ENCODE data around the gene CYB5A. TPM values are rescaled to one million over a fixed set of nuclear protein-coding genes. Genes with fewer than 3 reads are reported as not detected.

The CYB5A gene
- total RNA-seq, 2 donors from 2014 or later: 32.5 to 33.6 TPM

DNA sequence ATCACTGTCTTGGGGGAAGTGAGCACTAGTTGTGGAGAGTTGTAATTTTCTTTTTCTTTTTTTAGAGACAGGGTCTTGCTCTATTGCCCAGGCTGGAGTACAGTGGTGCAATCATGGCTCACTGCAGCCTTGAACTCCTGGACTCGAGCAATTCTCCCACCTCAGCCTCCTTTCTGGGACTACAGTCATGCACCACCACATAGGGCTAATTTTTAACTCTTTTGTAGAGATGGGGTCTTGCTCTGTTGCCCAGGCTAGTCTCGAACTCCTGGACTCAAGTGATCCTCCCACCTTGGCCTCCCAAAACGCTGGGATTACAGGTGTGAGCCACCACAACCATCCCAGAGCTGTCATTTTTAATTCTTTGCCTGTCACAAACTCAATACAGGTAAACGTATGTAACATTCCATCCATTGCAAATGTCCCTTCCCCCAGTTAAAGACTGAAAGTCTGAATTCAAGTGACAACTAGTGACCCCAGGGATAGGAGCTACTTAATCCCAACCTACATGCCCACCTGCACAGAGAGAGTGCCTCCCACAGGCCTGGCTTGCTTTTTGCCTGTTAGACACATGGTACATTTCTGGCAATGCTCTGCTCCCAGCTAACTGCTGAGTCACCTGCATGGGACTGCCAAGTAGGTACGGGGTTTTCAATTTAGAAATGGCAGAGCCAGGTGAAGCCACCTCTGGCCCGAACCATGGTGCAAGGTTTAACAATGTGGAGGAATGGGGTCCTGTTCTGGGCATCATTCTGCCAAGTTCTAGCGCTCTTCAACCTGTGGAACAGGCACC lies 60.6 kb downstream of the CYB5A start:
- H3K9me3 Mint-ChIP-seq: no peaks in the 10 kb centered on the region
- H3K36me3 Mint-ChIP-seq (ENCODE audit: low read depth): no peaks in the 10 kb centered on the region
- H3K4me1 Mint-ChIP-seq: no peaks in the 10 kb centered on the region
- no peak overlapping the region for H3K4me3 Mint-ChIP-seq
- H3K27ac Mint-ChIP-seq: no peak overlapping the region
- no peak for ATAC-seq (replicated peaks)
- H3K27me3 Mint-ChIP-seq: no peaks in the 10 kb centered on the region

DNA sequence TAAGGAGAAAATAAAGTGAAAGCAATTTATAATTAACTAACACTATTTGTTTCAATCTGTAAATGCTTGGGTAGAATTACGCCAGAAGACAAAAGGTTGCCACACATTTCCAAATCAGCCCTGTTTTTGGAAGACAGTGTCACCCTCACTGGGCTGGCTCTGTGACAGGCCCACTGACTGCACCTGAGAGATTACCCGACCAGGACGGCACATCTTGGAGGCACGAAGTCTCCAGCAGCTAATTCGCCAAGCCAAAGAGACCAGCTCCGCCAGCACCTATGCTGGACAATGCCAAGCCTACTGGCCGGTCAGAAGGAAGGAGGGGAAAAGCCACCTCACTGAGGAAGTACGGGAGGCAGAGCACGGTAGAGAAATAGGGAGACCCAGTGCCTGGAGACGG lies 61.9 kb downstream of the CYB5A start:
- H3K27ac Mint-ChIP-seq: no peak overlapping the region
- H3K9me3 Mint-ChIP-seq: no peaks in the 10 kb centered on the region
- H3K27me3 Mint-ChIP-seq: peaks cover 3% of the 10 kb centered on the region
- no peaks in the 10 kb centered on the region for H3K4me1 Mint-ChIP-seq
- no peak for ATAC-seq (replicated peaks)
- H3K4me3 Mint-ChIP-seq: no peak overlapping the region
- H3K36me3 Mint-ChIP-seq (ENCODE audit: low read depth): no peaks in the 10 kb centered on the region

DNA sequence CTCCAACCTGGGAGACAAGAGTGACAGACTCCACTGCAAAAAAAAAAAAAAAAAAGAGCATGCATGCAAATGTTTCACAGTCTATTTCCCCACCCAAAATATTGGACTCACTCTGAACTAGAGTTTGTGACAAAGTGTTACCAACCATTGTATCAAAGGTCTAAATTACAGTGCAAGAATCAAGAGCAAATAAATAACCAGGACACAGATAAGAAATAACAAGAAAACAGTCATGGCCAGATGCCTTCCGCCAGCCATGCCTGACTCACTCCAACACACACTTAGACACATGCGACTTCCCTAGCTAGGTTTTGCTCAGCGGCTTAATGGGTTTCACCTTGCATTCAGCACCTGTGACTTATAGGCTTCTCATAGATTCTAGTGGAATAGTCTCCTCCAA lies 62.8 kb downstream of the CYB5A start:
- peaks cover 3% of the 10 kb centered on the region for H3K27me3 Mint-ChIP-seq
- no peak overlapping the region for H3K27ac Mint-ChIP-seq
- ATAC-seq (replicated peaks): no peak
- H3K4me1 Mint-ChIP-seq: no peaks in the 10 kb centered on the region
- H3K4me3 Mint-ChIP-seq: no peak overlapping the region
- no peaks in the 10 kb centered on the region for H3K36me3 Mint-ChIP-seq (ENCODE audit: low read depth)
- no peaks in the 10 kb centered on the region for H3K9me3 Mint-ChIP-seq

DNA sequence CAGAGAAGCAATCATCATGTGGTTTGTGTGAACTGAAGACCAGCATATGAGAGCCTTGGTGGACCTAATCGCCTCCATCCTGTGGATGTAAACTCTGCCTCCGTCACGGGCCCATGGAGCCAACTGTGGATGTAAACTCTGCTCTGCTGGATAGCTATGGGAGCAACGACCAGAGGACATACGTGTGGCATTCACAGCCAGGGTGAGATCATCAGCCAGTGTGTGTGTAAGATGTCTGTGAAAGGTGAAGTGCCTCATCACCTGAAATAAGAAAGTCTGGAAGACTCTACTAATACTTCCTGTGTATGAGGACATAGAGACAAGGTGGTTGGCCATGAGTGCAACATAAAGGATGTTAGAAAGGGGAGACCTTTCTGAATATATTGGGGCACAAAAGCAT lies 63.5 kb downstream of the CYB5A start:
- Mint-ChIP-seq H3K36me3 (ENCODE audit: low read depth) (no peaks in the 10 kb centered on the region), H3K27me3 (peaks cover 7% of the 10 kb centered on the region), H3K4me3 (no peak overlapping the region), H3K9me3 (no peaks in the 10 kb centered on the region), H3K4me1 (no peaks in the 10 kb centered on the region), H3K27ac (no peak overlapping the region)
- ATAC-seq (replicated peaks): no peak

DNA sequence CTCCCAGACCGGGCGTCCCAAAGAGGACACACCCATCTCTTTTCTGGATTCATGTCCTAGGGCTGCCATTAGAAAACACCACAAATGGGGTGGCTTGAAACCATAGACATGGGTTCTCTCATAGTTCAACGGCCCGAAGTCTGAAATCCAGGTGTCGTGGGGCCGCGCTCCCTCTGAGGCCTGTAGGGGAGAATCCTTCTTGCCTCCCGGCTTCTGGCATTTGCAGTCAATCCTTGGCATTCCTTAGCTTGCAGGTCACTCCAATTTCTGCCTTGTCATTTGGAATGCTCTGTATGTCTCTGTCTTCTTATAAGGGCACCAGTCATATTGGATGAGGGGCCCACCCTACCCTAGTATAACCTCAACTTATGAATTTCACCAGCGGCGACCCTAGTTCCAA lies 65.1 kb downstream of the CYB5A start:
- no peak overlapping the region for H3K27ac Mint-ChIP-seq
- no peaks in the 10 kb centered on the region for H3K9me3 Mint-ChIP-seq
- ATAC-seq (replicated peaks): no peak
- no peaks in the 10 kb centered on the region for H3K36me3 Mint-ChIP-seq (ENCODE audit: low read depth)
- no peak overlapping the region for H3K4me3 Mint-ChIP-seq
- peaks cover 9% of the 10 kb centered on the region for H3K27me3 Mint-ChIP-seq
- no peaks in the 10 kb centered on the region for H3K4me1 Mint-ChIP-seq

DNA sequence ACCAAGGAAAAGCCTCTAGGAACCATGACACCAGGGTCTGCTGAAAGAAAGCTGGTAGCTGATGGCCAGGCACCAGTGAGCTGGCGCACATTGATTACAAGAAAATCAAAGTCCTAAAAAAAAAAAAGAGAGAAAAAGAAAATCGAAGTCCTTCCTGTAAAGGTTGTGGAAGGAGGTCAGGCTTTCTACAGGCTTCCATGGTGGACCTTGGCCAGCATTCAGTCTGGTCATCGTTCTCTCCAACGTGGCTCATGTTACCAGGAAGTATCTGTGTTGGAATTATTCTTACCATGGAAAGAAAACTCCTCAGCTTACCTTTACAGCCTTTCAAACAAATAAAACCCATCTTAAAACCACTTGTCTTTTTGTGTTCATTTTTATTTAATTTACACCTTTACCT lies 65.6 kb downstream of the CYB5A start:
- no peak overlapping the region for H3K4me3 Mint-ChIP-seq
- H3K27ac Mint-ChIP-seq: no peak overlapping the region
- no peaks in the 10 kb centered on the region for H3K4me1 Mint-ChIP-seq
- peaks cover 9% of the 10 kb centered on the region for H3K27me3 Mint-ChIP-seq
- no peak for ATAC-seq (replicated peaks)
- no peaks in the 10 kb centered on the region for H3K9me3 Mint-ChIP-seq
- H3K36me3 Mint-ChIP-seq (ENCODE audit: low read depth): no peaks in the 10 kb centered on the region

DNA sequence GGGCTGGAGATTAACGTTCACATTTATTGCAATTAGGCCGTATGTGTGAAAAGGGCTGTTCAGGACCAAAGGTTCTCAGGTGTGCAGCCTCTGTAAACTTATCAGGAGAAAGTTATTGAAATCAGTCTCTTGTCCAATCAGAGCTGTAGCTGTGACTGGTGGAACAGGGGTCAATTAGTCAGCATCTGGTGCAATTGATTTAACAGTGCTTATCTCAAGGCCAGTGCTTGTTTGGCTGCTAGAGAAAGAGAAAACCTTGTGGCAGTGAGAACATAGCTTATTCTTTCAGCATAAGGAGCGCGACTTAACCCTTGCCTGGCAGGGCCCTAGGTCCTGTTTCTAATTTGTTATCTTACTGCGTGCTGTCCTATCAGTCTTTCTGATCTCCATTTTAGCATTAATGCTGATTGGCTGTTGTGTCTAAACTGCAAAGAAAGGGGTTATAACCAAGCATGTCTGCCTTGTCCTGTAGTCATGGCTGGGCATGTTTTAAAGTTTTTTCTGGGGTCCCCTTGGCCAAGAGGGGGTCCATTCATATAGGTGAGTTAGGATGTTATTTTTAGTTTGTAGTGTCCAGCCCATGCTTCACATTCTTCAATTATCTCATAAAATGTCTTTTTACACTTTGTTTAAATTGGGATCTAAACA lies 66.4 kb downstream of the CYB5A start:
- Mint-ChIP-seq H3K4me1 (no peaks in the 10 kb centered on the region), H3K27me3 (peaks cover 9% of the 10 kb centered on the region), H3K4me3 (no peak overlapping the region), H3K9me3 (no peaks in the 10 kb centered on the region), H3K27ac (no peak overlapping the region), H3K36me3 (ENCODE audit: low read depth) (no peaks in the 10 kb centered on the region)
- no peak for ATAC-seq (replicated peaks)

DNA sequence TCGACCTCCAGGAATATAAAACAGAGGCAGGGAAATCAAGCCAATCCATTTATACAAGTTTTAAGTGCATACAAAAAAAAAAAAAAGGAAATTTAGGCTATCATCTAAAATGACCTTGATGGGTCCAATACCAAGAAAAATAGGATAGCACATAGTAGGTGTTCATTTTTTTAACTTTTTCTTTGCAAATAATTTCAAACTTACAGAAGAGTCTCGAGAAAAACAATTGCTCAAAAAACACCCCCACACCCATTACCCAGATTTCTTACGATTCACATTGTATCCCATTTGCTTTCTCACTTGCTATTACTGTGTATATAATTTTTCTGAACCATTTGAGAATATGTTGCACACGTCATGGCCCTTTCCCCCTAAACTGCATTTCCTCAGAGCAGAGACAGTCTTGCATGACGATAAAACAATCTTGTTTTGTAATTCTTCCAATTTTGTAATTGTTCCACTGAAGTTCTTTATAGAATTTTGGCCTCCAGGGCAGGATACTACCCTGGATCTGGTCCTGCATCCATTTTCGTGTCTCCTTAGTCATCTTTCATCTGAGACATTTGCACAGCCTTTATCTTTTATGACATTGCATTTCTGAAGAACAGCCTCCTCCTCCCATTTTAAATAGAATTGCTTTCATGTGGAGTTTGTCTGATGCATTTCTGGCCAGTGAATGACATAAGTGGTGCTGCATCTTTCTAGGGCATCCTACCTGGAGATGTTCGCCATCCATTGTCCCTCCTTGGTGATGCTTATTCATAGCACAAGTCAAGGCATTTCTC lies 68.9 kb downstream of the CYB5A start:
- no peak for ATAC-seq (replicated peaks)
- no peak overlapping the region for H3K27ac Mint-ChIP-seq
- no peaks in the 10 kb centered on the region for H3K36me3 Mint-ChIP-seq (ENCODE audit: low read depth)
- H3K9me3 Mint-ChIP-seq: no peaks in the 10 kb centered on the region
- no peak overlapping the region for H3K4me3 Mint-ChIP-seq
- no peaks in the 10 kb centered on the region for H3K4me1 Mint-ChIP-seq
- peaks cover 9% of the 10 kb centered on the region for H3K27me3 Mint-ChIP-seq

DNA sequence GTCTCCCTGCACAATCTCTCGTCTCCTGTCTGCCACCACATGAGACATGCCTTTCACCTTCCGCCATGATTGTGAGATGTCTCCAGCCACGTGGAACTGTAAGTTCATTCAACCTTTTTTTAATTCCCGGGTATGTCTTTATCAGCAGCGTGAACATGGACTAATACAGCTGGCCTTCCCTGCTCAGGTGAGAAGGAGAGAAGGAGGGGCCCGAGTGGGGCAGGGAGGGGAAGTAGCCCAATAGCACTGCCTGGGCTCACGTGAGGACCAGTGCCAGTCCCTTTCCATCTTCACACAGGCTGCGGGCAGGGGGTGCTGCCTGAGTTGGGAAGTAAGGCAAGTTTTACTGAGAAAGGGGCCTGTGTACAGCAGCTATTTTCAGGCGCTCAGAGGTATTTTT lies 70.7 kb downstream of the CYB5A start:
- ATAC-seq (replicated peaks): no peak
- Mint-ChIP-seq H3K4me3 (no peak overlapping the region), H3K36me3 (ENCODE audit: low read depth) (no peaks in the 10 kb centered on the region), H3K4me1 (no peaks in the 10 kb centered on the region), H3K27ac (no peak overlapping the region), H3K27me3 (peaks cover 9% of the 10 kb centered on the region), H3K9me3 (no peaks in the 10 kb centered on the region)

DNA sequence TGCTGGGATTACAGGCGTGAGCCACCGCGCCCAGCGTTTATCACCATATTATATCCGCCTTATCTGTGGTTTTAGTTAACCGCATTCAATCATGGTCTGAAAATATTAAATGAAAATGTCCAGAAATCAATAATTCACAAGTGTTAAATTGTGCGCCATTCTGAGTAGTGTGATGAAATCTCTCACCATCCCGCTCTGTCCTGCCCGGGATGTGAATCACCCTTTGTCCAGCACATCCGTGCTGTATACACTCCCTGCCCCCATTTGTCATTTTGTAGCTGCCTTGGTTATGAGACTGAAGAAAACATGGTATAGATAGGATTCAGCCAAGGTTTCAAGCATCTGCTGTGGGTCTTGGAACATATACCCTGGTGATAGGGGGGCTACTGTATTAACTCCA lies 72.7 kb downstream of the CYB5A start:
- no peak for ATAC-seq (replicated peaks)
- Mint-ChIP-seq H3K27ac (no peak overlapping the region), H3K4me3 (no peak overlapping the region), H3K4me1 (no peaks in the 10 kb centered on the region), H3K27me3 (peaks cover 14% of the 10 kb centered on the region), H3K36me3 (ENCODE audit: low read depth) (no peaks in the 10 kb centered on the region), H3K9me3 (no peaks in the 10 kb centered on the region)

DNA sequence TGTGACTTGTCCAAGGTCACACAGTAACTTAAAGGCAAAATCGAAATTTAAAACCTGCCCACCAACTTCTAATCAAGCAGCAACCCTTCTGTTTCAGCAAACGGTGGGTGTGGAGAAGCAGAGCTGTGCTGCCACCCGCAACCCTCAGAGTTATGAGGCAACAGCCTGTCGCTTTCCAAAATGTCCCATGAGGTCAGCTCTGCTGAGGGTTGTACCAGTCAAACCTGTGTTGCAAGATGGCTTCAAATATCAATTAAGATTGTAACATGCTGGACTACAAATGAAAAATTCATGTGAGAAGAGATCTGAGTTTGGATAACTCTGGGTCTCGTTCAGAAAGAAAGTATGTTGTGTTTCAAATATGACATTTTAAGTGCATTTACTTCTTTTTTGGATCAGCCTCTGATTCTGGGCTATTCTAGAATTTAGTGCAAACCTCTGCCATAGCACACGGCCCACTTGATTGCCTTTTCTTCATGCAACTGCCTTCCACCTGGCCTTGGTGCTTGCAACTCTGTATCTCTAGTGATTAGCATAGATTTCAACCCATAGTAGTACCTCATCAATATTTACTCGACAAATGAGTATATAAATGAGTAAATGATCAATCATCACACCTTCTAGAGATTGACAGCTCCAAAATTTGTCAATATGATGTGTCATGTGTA lies 74.2 kb downstream of the CYB5A start:
- no peak for ATAC-seq (replicated peaks)

DNA sequence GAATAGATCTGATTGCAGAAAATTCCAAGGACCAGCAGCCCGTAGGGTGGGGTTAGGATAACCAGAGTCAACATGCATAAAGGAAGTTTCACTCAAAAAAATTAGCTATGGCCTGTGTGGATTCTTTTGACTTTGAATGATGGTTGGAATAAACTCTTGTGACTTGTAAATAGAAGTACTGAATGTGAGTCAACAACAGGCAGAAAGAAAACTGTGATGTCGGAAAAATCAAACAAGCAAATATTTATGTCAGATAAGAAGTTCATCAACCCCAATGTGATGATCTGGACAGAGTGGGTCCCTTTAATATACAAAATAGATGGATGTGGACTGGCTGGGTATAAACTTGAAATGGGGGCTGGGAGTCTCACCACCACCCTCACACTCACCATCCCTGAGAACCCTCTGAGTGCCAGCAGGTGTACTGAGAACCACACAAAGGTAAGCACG lies 75.1 kb downstream of the CYB5A start:
- Mint-ChIP-seq H3K27me3 (peaks cover 20% of the 10 kb centered on the region), H3K4me3 (no peak overlapping the region), H3K36me3 (ENCODE audit: low read depth) (no peaks in the 10 kb centered on the region), H3K4me1 (no peaks in the 10 kb centered on the region), H3K9me3 (no peaks in the 10 kb centered on the region), H3K27ac (no peak overlapping the region)
- no peak for ATAC-seq (replicated peaks)

More for the DNA sequence above, 74.2 kb downstream of the CYB5A start:
- H3K4me3 Mint-ChIP-seq: no peak overlapping the region
- H3K36me3 Mint-ChIP-seq (ENCODE audit: low read depth): no peaks in the 10 kb centered on the region
- no peak overlapping the region for H3K27ac Mint-ChIP-seq
- no peaks in the 10 kb centered on the region for H3K9me3 Mint-ChIP-seq
- peaks cover 20% of the 10 kb centered on the region for H3K27me3 Mint-ChIP-seq
- H3K4me1 Mint-ChIP-seq: no peaks in the 10 kb centered on the region

DNA sequence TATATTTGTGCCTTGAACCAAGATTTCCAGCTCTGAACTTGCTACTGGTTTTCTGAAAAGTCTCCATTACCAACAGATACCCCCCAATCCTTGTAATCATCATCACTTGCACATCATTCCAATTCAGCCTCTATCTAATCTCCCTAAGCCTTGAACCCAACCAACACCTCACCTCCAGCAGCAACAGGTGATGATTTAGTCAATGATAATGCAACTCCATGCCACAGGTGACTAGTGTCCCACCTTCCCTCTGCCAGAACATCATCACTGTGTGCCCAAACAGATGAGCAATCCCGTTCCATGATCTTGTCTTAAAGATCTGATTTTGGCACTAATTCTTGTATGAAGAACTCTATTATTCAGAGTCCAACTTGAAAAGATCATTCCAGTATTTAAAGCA lies 75.9 kb downstream of the CYB5A start:
- Mint-ChIP-seq H3K27me3 (peaks cover 23% of the 10 kb centered on the region), H3K4me1 (no peaks in the 10 kb centered on the region)
- ATAC-seq (replicated peaks): no peak

DNA sequence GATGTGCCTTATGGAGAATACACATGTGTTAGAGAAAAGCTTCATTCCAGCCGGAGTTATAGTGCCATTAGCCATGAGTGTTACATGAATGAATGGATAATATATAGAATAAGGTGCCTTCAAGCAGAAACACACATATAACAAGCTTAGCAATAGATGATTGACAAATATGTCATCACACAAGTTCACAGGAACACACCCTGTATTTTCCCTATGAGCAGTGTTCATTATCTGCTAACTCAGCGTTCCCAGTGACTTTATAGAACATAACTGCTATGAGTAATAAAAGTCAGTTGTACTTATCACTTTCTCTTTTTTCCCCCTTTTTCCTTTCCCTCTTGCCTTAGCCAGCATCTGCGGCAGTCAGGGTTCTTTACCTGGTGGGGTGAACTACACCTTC lies 78.3 kb downstream of the CYB5A start:
- no peaks in the 10 kb centered on the region for H3K36me3 Mint-ChIP-seq (ENCODE audit: low read depth)
- no peak for ATAC-seq (replicated peaks)
- no peak overlapping the region for H3K27ac Mint-ChIP-seq
- H3K4me1 Mint-ChIP-seq: no peaks in the 10 kb centered on the region
- no peaks in the 10 kb centered on the region for H3K9me3 Mint-ChIP-seq
- no peak overlapping the region for H3K4me3 Mint-ChIP-seq
- peaks cover 23% of the 10 kb centered on the region for H3K27me3 Mint-ChIP-seq

More for the DNA sequence above, 75.9 kb downstream of the CYB5A start:
- H3K9me3 Mint-ChIP-seq: no peaks in the 10 kb centered on the region
- H3K27ac Mint-ChIP-seq: no peak overlapping the region
- no peak overlapping the region for H3K4me3 Mint-ChIP-seq
- no peaks in the 10 kb centered on the region for H3K36me3 Mint-ChIP-seq (ENCODE audit: low read depth)
